GM12878 (cell line): ENCODE measurements around the gene TACC3. TPM values are rescaled to one million over a fixed set of nuclear protein-coding genes. Genes with fewer than 3 reads are reported as not detected.

Experiments
- ATAC-seq: fragments of 200-7000 bp; cut with Tn5 transposase; 3 replicates; pipeline ENCODE4 v1.9.1; 2020; ENCODE audit warnings: mild to moderate bottlenecking, moderate library complexity
- BruUV-seq: library from RNA; stranded (reverse); fragments of 400-500 nt; replicated peaks from 2 replicates; lab custom pipeline; 2021; lab: Mats Ljungman, UMichigan
- CTCF ChIA-PET: fragments of 300-600 bp; sonication (Branson Sonifier 250); formaldehyde crosslinking; extraction: SDS; loops from one replicate; lab custom pipeline; 2021; ENCODE audit warnings: inconsistent platforms; lab: Yijun Ruan, JAX
- POLR2A ChIA-PET: fragments of 350-600 bp; formaldehyde crosslinking; extraction: SDS; loops from one replicate; lab custom pipeline; 2021; ENCODE audit warnings: inconsistent platforms; lab: Charles Lee
- RAD21 ChIA-PET: fragments of 300-600 bp; sonication (Branson Sonifier 250); formaldehyde crosslinking; loops from one replicate; lab custom pipeline; 2023; ENCODE audit warnings: antibody characterized with exemption; ENCODE audit not compliant: unreplicated experiment; lab: Charles Lee
- SMC1A ChIA-PET: fragments of 300-600 bp; sonication (Branson Sonifier 250); formaldehyde crosslinking; loops from one replicate; lab custom pipeline; 2023; ENCODE audit not compliant: unreplicated experiment, uncharacterized antibody; lab: Charles Lee
- DNase-seq: peaks from one replicate; pipeline ENCODE4 v3.0.0-alpha.2; 2011; ENCODE audit warnings: low read depth, low spot score
- FAIRE-seq: peaks from 3 replicates; lab custom pipeline; 2011; peaks lifted over from hg19 to GRCh38; lab: Jason Lieb, UNC
- H2AFZ ChIP-seq: 2 replicates; pipeline ENCODE4 v1.6.0; 2011; ENCODE audit warnings: low read depth, low read length, control low read depth; ENCODE audit not compliant: control insufficient read depth
- H3K27ac ChIP-seq: 2 replicates; pipeline ENCODE4 v1.5.1; 2011; ENCODE audit warnings: control low read depth; ENCODE audit not compliant: control insufficient read depth, insufficient read depth
- H3K27me3 ChIP-seq, 2 experiments: replicated peaks in 1 of 2; 2 replicates each; pipeline versions ENCODE4 v1.6.0 to v1.6.1; 2011; ENCODE audit warnings: low read length in 1 of 2; ENCODE audit not compliant: control insufficient read depth in 2 of 2, insufficient read depth in 2 of 2
- H3K36me3 ChIP-seq, 2 experiments: 2 replicates each; pipeline ENCODE4 v1.5.1; 2011; ENCODE audit warnings: low read length in 1 of 2; ENCODE audit not compliant: control insufficient read depth in 2 of 2, insufficient read depth in 2 of 2
- H3K4me1 ChIP-seq: 2 replicates; pipeline ENCODE4 v1.6.1; 2011; ENCODE audit warnings: mild to moderate bottlenecking, low read length, moderate library complexity, mixed read lengths; ENCODE audit not compliant: control insufficient read depth, insufficient read depth
- H3K4me2 ChIP-seq: 2 replicates; pipeline ENCODE4 v1.6.0; 2011; ENCODE audit warnings: control low read depth; ENCODE audit not compliant: control insufficient read depth, insufficient read depth
- H3K4me3 ChIP-seq: fragments of 200-600 bp; sonication (generic); 2 replicates; pipeline ENCODE4 v1.5.1; 2016
- H3K79me2 ChIP-seq: 2 replicates; pipeline ENCODE4 v1.6.0; 2011; ENCODE audit warnings: low read length; ENCODE audit not compliant: control insufficient read depth, insufficient read depth
- H3K9ac ChIP-seq: 2 replicates; pipeline ENCODE4 v1.8.0; 2011; ENCODE audit warnings: low read length, control low read depth, mixed read lengths; ENCODE audit not compliant: control insufficient read depth, insufficient read depth
- H3K9me3 ChIP-seq: replicated peaks from 3 replicates; pipeline ENCODE4 v1.5.1; 2011; ENCODE audit warnings: mild to moderate bottlenecking, low read length; ENCODE audit not compliant: control insufficient read depth, insufficient read depth
- H4K20me1 ChIP-seq: 2 replicates; pipeline ENCODE4 v1.6.0; 2011; ENCODE audit not compliant: control insufficient read depth, insufficient read depth
- BRCA1 ChIP-seq: IDR thresholded peaks from 2 replicates; pipeline ENCODE4 v1.6.1; 2011; ENCODE audit warnings: low read depth, low read length, improper control_type of control experiment
- CHD2 ChIP-seq: IDR thresholded peaks from 2 replicates; pipeline ENCODE4 v1.6.1; 2011; ENCODE audit warnings: low read depth, low read length, improper control_type of control experiment, borderline replicate concordance
- EED ChIP-seq: sonication (generic); IDR thresholded peaks from 2 replicates; pipeline ENCODE4 v1.6.1; 2016; ENCODE audit warnings: antibody characterized with exemption, low read depth
- EZH2 ChIP-seq: IDR thresholded peaks from 2 replicates; pipeline ENCODE4 v1.6.1; 2012; ENCODE audit warnings: low read depth, mild to moderate bottlenecking, control low read depth, inconsistent platforms, low read length, borderline replicate concordance; ENCODE audit not compliant: control insufficient read depth
- HDGF ChIP-seq: fragments of 450-650 bp; IDR thresholded peaks from 2 replicates; pipeline ENCODE4 v1.6.1; 2016; ENCODE audit warnings: antibody characterized with exemption
- JUND ChIP-seq: IDR thresholded peaks from 2 replicates; pipeline ENCODE4 v1.6.1; 2012; ENCODE audit warnings: low read depth, mild to moderate bottlenecking, low read length, improper control_type of control experiment, moderate library complexity
- POU2F2 ChIP-seq: IDR thresholded peaks from 3 replicates; pipeline ENCODE4 v1.6.1; 2011; ENCODE audit warnings: low read depth, mild to moderate bottlenecking, low read length, borderline replicate concordance
- TCF12 ChIP-seq: IDR thresholded peaks from 2 replicates; pipeline ENCODE4 v1.6.1; 2011; ENCODE audit warnings: low read depth, mild to moderate bottlenecking, low read length
- WGBS: methylation state at CpG from one replicate; pipeline ENCODE4 v1.1.6; 2016; ENCODE audit warnings: low lambda C conversion rate; ENCODE audit not compliant: insufficient replicate concordance, insufficient coverage; ENCODE audit errors: missing lambda C conversion rate; 5-methylcytosine and 5-hydroxymethylcytosine counted together
- in situ Hi-C: fragments of 300-500 bp; cut with MboI; formaldehyde crosslinking; loops from 9 replicates; pipeline ENCODE4 v1.14.3; 2018; ENCODE audit warnings: mixed read lengths
- intact Hi-C: fragments of 100-400 bp; cut with micrococcal nuclease; formaldehyde crosslinking; loops from one replicate; pipeline ENCODE4 v1.14.2; 2022; ENCODE audit not compliant: unreplicated experiment
- polyA plus RNA-seq, 11 experiments: library from polyadenylated mRNA; depleted of rRNA in 4 of 11; unstranded in 6 of 11; stranded (reverse) in 5 of 11; fragments of >200 nt; fragmentation: Nextera tagmentation in 4 of 11; fragmentation: Illumina TruSeq in 1 of 11; extraction: Ambion mirVana in 4 of 11; extraction: Trizol in 1 of 11; gene quantifications; 1 replicate in 1 of 11; 2 replicates in 10 of 11; pipeline versions ENCODE4 v1.2.1 to v1.2.3, GENCODE V29; 2011 to 2016; ENCODE audit warnings: inconsistent platforms in 2 of 11, missing spikeins in 2 of 11, low read depth in 1 of 11
- total RNA-seq, 4 experiments: library from RNA; depleted of rRNA in 3 of 4; stranded (reverse); fragments of >200 nt in 3 of 4; fragmentation: Illumina TruSeq in 1 of 4; extraction: Trizol in 1 of 4; gene quantifications; 2 replicates each; pipeline versions ENCODE4 v1.2.1 to v1.2.3, GENCODE V29; 2013 to 2021
- TF ChIP-seq, protein P1 (sequence below): fragments of 450-650 bp; IDR thresholded peaks from 2 replicates; pipeline ENCODE4 v1.6.1; 2016; ENCODE audit warnings: mild to moderate bottlenecking

Gene TACC3
- total and polyA plus RNA-seq, 10 of the 15 experiments (the other 5 are each of a cell fraction or from before 2014, with no cell fraction given): 2.8 to 121 (median 73.3) TPM

DNA sequence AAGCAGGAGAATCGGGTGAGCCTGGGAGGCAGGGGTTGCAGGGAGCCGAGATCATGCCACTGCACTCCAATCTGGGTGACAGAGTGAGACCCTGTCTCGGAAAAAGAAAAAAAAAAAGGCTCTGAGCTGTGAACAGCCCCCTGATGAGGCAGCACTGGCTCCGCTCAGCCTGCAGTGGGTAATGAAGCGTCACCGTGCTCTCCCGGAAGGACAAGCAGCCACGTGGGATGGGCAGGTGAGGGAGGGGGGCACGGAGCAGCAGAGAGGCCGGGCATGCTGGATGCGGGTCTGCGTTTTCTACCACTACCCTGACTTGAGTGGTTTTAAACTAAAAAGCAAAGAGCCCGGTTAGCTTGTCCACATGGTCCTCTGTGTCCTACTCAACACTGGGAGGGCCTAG lies 15.5 kb downstream of the TACC3 start:
- 88% methylated on average over 13 of the region's 13 CpGs for WGBS
- RAD21 ChIA-PET: no interaction called here
- ATAC-seq (no peak), FAIRE-seq (no peak), DNase-seq (no peak)
- Histone ChIP-seq H3K36me3 (peaks cover 47 to 55% of the 10 kb centered on the region in 2 experiments), H3K9me3 (peaks cover 18% of the 10 kb centered on the region), H2AFZ (no peak overlapping the region), H3K9ac (no peak overlapping the region), H3K4me3 (no peak overlapping the region), H3K4me1 (no peaks in the 10 kb centered on the region), H3K4me2 (no peak overlapping the region), H3K27me3 (no peaks in the 10 kb centered on the region), H3K79me2 (no peaks in the 10 kb centered on the region), H3K27ac (no peak overlapping the region), H4K20me1 (no peaks in the 10 kb centered on the region)
- CTCF ChIA-PET: no interaction called here
- SMC1A ChIA-PET: no interaction called here
- in situ Hi-C loops: no loop called here
- POLR2A ChIA-PET: no interaction called here
- no TSS peak for BruUV-seq
- TF ChIP-seq POU2F2 (no peak), EZH2 (no peak), JUND (no peak), CHD2 (no peak), HDGF (no peak), TCF12 (no peak), BRCA1 (no peak), EED (no peak)
- TF ChIP-seq, protein P1, sequence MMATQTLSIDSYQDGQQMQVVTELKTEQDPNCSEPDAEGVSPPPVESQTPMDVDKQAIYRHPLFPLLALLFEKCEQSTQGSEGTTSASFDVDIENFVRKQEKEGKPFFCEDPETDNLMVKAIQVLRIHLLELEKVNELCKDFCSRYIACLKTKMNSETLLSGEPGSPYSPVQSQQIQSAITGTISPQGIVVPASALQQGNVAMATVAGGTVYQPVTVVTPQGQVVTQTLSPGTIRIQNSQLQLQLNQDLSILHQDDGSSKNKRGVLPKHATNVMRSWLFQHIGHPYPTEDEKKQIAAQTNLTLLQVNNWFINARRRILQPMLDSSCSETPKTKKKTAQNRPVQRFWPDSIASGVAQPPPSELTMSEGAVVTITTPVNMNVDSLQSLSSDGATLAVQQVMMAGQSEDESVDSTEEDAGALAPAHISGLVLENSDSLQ: no peak
- intact Hi-C loops: no loop called here
